ENCODE data around the gene COP1.
"Not testable (repeated sequence)": the region's sequence is repeated elsewhere in the genome, so short reads cannot be mapped to it uniquely, and the experiment has no call there.

Gene COP1

GRCh38 chr1:176206961-176207902, at the start of gene COP1:
Gene COP1 (minus strand): TSS chr1:176207286. CDS start chr1:176206978, 308 bp downstream.
- peak within 1 kb of the TSS; percentile 96 for H3K4me3 ChIP-seq (replicated peaks; ENCODE audit: low read depth, low read length)
- no peak for TF ChIP-seq CTCF (IDR thresholded peaks at IDR 0.05; ENCODE audit: low read length, missing control alignments)
- peak; percentile 96 for DNase-seq (ENCODE audit: low read depth)

DNA sequence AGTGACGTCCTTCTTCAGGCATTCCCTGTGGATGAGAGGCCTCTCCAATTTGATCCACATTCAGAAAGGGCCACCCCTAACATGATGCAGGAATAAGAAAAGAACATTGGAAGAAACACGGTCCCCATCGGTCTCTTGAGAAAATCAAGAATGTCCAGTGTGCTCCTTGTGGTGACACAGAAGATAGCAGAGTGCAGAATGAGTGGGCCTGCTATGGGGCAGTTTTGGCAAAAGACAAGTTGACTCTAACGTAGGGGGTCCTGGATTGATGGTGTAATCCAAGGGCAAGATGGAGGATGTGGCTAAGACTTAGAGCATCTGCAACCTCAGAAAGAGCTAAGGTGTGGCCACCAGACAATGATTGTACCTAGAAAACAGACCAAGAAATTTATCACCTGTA, 45.1 kb upstream of the COP1 start:
- no peak for DNase-seq (ENCODE audit: low read depth)
- H3K4me3 ChIP-seq (replicated peaks; ENCODE audit: low read depth, low read length), result no peak overlapping the region
- no peak for TF ChIP-seq CTCF (IDR thresholded peaks at IDR 0.05; ENCODE audit: low read length, missing control alignments)

DNA sequence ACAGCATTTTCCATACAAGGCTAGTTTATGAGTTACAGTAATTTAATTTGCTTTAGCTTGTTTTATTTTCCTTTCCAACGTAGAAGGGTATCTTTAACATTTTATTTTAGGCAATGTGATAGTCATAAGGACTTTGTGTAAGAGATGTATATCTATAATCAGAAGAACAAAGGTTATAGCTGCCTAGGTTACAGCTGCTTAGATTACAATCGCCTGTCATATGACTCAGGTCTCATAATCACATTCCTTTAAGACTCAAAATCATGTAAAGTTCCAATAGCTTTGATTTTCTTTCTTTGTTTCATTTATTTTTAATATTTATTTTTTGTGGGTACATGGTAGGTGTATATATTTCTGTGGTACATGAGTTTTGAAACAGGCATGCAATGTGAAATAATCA, 37.8 kb upstream of the COP1 start:
- no peak overlapping the region for H3K4me3 ChIP-seq (replicated peaks; ENCODE audit: low read depth, low read length)
- no peak for DNase-seq (ENCODE audit: low read depth)
- TF ChIP-seq CTCF (IDR thresholded peaks at IDR 0.05; ENCODE audit: low read length, missing control alignments), result no peak

- no peak for TF ChIP-seq CTCF (IDR thresholded peaks at IDR 0.05; ENCODE audit: low read length, missing control alignments)
- no peak overlapping the region for H3K4me3 ChIP-seq (replicated peaks; ENCODE audit: low read depth, low read length)
- DNase-seq (ENCODE audit: low read depth), result peak; percentile 8
These were observed 36.7 kb upstream of the COP1 start for GRCh38 chr1:176243746-176244145.

DNA sequence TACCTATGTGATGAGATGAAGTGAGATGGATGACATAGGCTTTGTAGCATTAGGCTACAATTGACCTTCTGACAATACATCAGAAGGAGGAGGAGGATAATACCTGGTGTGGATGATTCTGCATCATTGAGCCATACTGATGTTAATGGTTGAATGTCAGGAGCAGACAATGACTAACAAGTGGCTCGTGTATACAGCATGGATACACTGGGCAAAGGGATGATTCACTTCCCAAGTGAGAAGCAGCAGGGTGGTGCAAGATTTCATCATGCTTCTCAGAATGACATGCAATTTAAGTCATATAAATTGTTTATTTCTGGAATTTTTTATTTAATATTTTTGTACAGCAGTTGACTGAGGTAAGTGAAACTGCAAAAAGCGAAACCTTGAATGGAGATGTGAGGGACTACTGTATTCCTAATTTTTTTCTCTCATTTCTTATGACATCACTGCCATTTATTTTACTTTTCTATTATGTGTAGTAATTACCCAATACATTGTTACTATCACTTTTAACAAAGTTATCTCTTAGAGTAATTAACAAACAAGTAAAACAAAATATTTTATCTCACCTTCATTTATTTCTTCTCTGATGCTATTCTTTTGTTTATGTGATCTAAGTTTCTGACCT, 34.4 kb upstream of the COP1 start:
- TF ChIP-seq CTCF (IDR thresholded peaks at IDR 0.05; ENCODE audit: low read length, missing control alignments), result no peak
- no peak overlapping the region for H3K4me3 ChIP-seq (replicated peaks; ENCODE audit: low read depth, low read length)
- peak; percentile 77 for DNase-seq (ENCODE audit: low read depth)

DNA sequence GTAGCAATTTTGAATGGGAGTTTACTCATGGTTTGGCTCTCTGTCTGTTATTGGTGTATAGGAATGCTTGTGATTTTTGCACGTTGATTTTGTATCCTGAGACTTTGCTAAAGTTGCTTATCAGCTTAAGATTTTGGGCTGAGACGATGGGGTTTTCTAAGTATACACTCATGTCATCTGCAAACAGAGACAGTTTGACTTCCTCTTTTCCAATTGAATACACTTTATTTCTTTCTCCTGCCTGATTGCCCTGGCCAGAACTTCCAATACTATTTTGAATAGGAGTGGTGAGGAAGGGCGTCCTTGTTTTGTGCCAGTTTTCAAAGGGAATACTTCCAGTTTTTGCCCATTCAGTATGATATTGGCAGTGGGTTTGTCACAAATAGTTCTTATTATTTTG, 26.6 kb upstream of the COP1 start:
- DNase-seq (ENCODE audit: low read depth); H3K4me3 ChIP-seq (replicated peaks; ENCODE audit: low read depth, low read length): not testable (repeated sequence)

GRCh38 chr1:176227579-176227978, 20.5 kb upstream of the COP1 start:
- DNase-seq (ENCODE audit: low read depth), result no peak
- TF ChIP-seq CTCF (IDR thresholded peaks at IDR 0.05; ENCODE audit: low read length, missing control alignments), result no peak
- H3K4me3 ChIP-seq (replicated peaks; ENCODE audit: low read depth, low read length), result no peak overlapping the region
